Liver (tissue), 9 donors: ENCODE results near the gene DENND4A. TPM values are rescaled to one million over a fixed set of nuclear protein-coding genes. Genes with fewer than 3 reads are reported as not detected.

Experiments used
- DNase-seq: peaks from one replicate; pipeline ENCODE4 v3.0.0-alpha.2; 2017; ENCODE audit warnings: low spot score
- H3K27ac ChIP-seq, 2 donors: one replicate each; pipeline ENCODE4 v1.7.0; 2013; ENCODE audit warnings: inconsistent platforms in 2 of 2, low read length in 2 of 2, control low read depth in 1 of 2, low read depth in 1 of 2, mild to moderate bottlenecking in 1 of 2
- H3K27me3 ChIP-seq, 4 donors: one replicate each; pipeline versions ENCODE4 v1.6.1 to v1.7.0; 2013; ENCODE audit warnings: low read length in 3 of 4, inconsistent platforms in 1 of 4, mild to moderate bottlenecking in 1 of 4, moderate library complexity in 1 of 4; ENCODE audit not compliant: control insufficient read depth in 4 of 4, insufficient read depth in 4 of 4
- H3K36me3 ChIP-seq, 4 donors: one replicate each; pipeline versions ENCODE4 v1.6.1 to v1.7.0; 2013; ENCODE audit warnings: low read length in 3 of 4, mild to moderate bottlenecking in 3 of 4, low read depth in 1 of 4, moderate library complexity in 1 of 4; ENCODE audit not compliant: control insufficient read depth in 4 of 4, insufficient read depth in 3 of 4
- H3K4me1 ChIP-seq, 4 donors: one replicate each; pipeline versions ENCODE4 v1.6.1 to v1.7.0; 2013; ENCODE audit warnings: low read length in 3 of 4, mild to moderate bottlenecking in 3 of 4, moderate library complexity in 1 of 4; ENCODE audit not compliant: control insufficient read depth in 4 of 4, insufficient read depth in 4 of 4
- H3K4me3 ChIP-seq, 3 donors: one replicate each; pipeline versions ENCODE4 v1.6.1 to v1.7.0; 2013; ENCODE audit warnings: low read length in 3 of 3, control low read depth in 1 of 3, low read depth in 1 of 3, mild to moderate bottlenecking in 1 of 3
- H3K9ac ChIP-seq, 2 donors: one replicate each; pipeline ENCODE4 v1.7.0; 2013; ENCODE audit warnings: low read length in 2 of 2, mild to moderate bottlenecking in 2 of 2, moderate library complexity in 2 of 2, control low read depth in 1 of 2, low read depth in 1 of 2
- H3K9me3 ChIP-seq, 4 donors: one replicate each; pipeline versions ENCODE4 v1.6.1 to v1.7.0; 2013; ENCODE audit warnings: low read length in 3 of 4; ENCODE audit not compliant: control insufficient read depth in 4 of 4
- EGR1 ChIP-seq, 2 donors: IDR thresholded peaks; 2 replicates each; pipeline ENCODE4 v1.6.1; 2016 to 2018; ENCODE audit warnings: antibody characterized with exemption in 2 of 2, low read depth in 2 of 2
- FOXA1 ChIP-seq: IDR thresholded peaks from 2 replicates; pipeline ENCODE4 v1.6.1; 2016; ENCODE audit warnings: antibody characterized with exemption
- FOXA2 ChIP-seq: IDR thresholded peaks from 2 replicates; pipeline ENCODE4 v1.6.1; 2016; ENCODE audit warnings: antibody characterized with exemption
- GABPA ChIP-seq, 2 donors: IDR thresholded peaks in 1 of 2; conservative IDR thresholded peaks in 1 of 2; 2 replicates each; pipeline ENCODE4 v1.6.1; 2016; ENCODE audit warnings: antibody characterized with exemption in 2 of 2, mild to moderate bottlenecking in 1 of 2, moderate library complexity in 1 of 2
- HNF4A ChIP-seq, 2 donors: conservative IDR thresholded peaks; 2 replicates each; pipeline ENCODE4 v1.6.1; 2016; ENCODE audit warnings: antibody characterized with exemption in 2 of 2, mild to moderate bottlenecking in 2 of 2
- HNF4G ChIP-seq: IDR thresholded peaks from 2 replicates; pipeline ENCODE4 v1.6.1; 2016; ENCODE audit warnings: antibody characterized with exemption
- JUND ChIP-seq, 2 donors: IDR thresholded peaks; 2 replicates each; pipeline ENCODE4 v1.6.1; 2016; ENCODE audit warnings: antibody characterized with exemption in 2 of 2
- MAX ChIP-seq: IDR thresholded peaks from 2 replicates; pipeline ENCODE4 v1.6.1; 2016; ENCODE audit warnings: antibody characterized with exemption
- NR2F2 ChIP-seq: IDR thresholded peaks from 2 replicates; pipeline ENCODE4 v1.6.1; 2016; ENCODE audit warnings: antibody characterized with exemption
- RAD21 ChIP-seq, 2 donors: IDR thresholded peaks; 2 replicates each; pipeline ENCODE4 v1.6.1; 2016; ENCODE audit warnings: antibody characterized with exemption in 2 of 2, mild to moderate bottlenecking in 2 of 2
- RXRA ChIP-seq, 2 donors: IDR thresholded peaks; 2 replicates each; pipeline ENCODE4 v1.6.1; 2017 to 2018; ENCODE audit warnings: antibody characterized with exemption in 2 of 2, mild to moderate bottlenecking in 1 of 2
- SP1 ChIP-seq: IDR thresholded peaks from 2 replicates; pipeline ENCODE4 v1.6.1; 2018; ENCODE audit warnings: antibody characterized with exemption, mild to moderate bottlenecking
- TAF1 ChIP-seq: conservative IDR thresholded peaks from 2 replicates; pipeline ENCODE4 v1.6.1; 2016; ENCODE audit warnings: antibody characterized with exemption, mild to moderate bottlenecking
- YY1 ChIP-seq: IDR thresholded peaks from 2 replicates; pipeline ENCODE4 v1.6.1; 2016; ENCODE audit warnings: antibody characterized with exemption, mild to moderate bottlenecking
- WGBS: extraction: QIAGEN DNeasy Blood & Tissue Kit; methylation state at CpG from one replicate; pipeline ENCODE4 v1.1.7; 2013; 5-methylcytosine and 5-hydroxymethylcytosine counted together
- polyA plus RNA-seq, 2 donors: library from polyadenylated mRNA; stranded (reverse) in 1 of 2; unstranded in 1 of 2; fragments of 200-250 nt in 1 of 2; fragments of >200 nt in 1 of 2; fragmentation: Nextera tagmentation in 1 of 2; extraction: Ambion mirVana in 1 of 2; gene quantifications; one replicate each; pipeline versions ENCODE4 v1.2.1 to v1.2.3, GENCODE V29; 2013 to 2015
- total RNA-seq, 2 donors: library from RNA; depleted of rRNA; stranded (reverse); fragments of >200 nt; gene quantifications; one replicate each; pipeline ENCODE4 v1.2.3, GENCODE V29; 2014
- TF ChIP-seq, protein P1 (sequence below): IDR thresholded peaks from 2 replicates; pipeline ENCODE4 v1.6.1; 2016; ENCODE audit warnings: antibody characterized with exemption, mild to moderate bottlenecking
- TF ChIP-seq, protein P2 (sequence below): fragments of 150-350 bp; IDR thresholded peaks from 2 replicates; pipeline ENCODE4 v1.5.1; 2017; ENCODE audit warnings: improper control_type of control experiment, low read depth, low read length; ENCODE audit not compliant: missing input control
- TF ChIP-seq, protein P3 (sequence below): IDR thresholded peaks from 2 replicates; pipeline ENCODE4 v1.6.1; 2016; ENCODE audit warnings: antibody characterized with exemption
- TF ChIP-seq, protein P4 (sequence below): IDR thresholded peaks from 2 replicates; pipeline ENCODE4 v1.6.1; 2016; ENCODE audit warnings: antibody characterized with exemption
- donor health status: healthy.
- donor health status: healthy.
- donor health status: healthy.
- donor health status: healthy.
- donor health status: healthy.

Gene DENND4A
- total and polyA plus RNA-seq, 4 donors, result 5.2 to 75.5 (median 23.9) TPM

DNA sequence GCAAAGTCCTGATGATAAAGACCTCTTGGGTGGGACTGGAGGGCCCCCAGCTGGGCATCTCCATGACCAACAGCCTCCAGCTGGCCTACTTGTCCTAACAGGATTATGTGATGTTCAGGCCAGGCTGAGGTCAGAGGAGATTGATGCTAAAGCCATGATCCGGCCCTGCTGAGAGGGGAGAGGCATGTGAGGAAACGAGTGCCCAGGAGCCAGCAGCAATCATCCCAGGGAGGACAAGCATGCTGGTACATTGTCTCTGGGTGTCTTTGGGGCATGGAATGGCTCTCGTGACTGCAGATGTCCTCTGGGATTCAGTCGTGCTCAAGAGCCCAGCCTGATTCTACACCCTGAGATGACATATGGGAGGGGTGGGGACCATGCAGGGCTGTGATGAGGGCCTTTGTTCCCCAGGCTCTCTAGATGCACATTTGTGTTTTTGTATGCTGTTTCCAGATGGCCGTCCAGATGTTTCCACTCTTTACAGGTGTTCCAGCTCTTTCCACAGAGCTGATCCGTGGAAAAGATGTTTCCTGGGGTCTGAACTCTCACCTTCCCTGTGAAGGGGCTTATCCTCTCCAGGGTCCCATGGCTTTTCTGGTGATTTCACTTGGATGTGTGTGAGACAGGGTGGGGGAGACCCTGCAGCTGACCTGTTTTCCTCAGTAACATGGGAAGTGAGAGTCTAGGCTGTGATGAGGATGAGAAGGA is 150.2 kb downstream of the DENND4A start:
- TF ChIP-seq, protein P1, sequence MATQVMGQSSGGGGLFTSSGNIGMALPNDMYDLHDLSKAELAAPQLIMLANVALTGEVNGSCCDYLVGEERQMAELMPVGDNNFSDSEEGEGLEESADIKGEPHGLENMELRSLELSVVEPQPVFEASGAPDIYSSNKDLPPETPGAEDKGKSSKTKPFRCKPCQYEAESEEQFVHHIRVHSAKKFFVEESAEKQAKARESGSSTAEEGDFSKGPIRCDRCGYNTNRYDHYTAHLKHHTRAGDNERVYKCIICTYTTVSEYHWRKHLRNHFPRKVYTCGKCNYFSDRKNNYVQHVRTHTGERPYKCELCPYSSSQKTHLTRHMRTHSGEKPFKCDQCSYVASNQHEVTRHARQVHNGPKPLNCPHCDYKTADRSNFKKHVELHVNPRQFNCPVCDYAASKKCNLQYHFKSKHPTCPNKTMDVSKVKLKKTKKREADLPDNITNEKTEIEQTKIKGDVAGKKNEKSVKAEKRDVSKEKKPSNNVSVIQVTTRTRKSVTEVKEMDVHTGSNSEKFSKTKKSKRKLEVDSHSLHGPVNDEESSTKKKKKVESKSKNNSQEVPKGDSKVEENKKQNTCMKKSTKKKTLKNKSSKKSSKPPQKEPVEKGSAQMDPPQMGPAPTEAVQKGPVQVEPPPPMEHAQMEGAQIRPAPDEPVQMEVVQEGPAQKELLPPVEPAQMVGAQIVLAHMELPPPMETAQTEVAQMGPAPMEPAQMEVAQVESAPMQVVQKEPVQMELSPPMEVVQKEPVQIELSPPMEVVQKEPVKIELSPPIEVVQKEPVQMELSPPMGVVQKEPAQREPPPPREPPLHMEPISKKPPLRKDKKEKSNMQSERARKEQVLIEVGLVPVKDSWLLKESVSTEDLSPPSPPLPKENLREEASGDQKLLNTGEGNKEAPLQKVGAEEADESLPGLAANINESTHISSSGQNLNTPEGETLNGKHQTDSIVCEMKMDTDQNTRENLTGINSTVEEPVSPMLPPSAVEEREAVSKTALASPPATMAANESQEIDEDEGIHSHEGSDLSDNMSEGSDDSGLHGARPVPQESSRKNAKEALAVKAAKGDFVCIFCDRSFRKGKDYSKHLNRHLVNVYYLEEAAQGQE, result no peak
- TF ChIP-seq SP1 (no peak), MAX (no peak), FOXA2 (no peak), RAD21 (IDR thresholded peaks at IDR 0.05) (no peak), YY1 (no peak), GABPA (IDR thresholded peaks at IDR 0.05 in 1 of 2, conservative IDR thresholded peaks at IDR 0.05 in 1 of 2) (no peak), RXRA (IDR thresholded peaks at IDR 0.05) (no peak)
- TF ChIP-seq, protein P2, sequence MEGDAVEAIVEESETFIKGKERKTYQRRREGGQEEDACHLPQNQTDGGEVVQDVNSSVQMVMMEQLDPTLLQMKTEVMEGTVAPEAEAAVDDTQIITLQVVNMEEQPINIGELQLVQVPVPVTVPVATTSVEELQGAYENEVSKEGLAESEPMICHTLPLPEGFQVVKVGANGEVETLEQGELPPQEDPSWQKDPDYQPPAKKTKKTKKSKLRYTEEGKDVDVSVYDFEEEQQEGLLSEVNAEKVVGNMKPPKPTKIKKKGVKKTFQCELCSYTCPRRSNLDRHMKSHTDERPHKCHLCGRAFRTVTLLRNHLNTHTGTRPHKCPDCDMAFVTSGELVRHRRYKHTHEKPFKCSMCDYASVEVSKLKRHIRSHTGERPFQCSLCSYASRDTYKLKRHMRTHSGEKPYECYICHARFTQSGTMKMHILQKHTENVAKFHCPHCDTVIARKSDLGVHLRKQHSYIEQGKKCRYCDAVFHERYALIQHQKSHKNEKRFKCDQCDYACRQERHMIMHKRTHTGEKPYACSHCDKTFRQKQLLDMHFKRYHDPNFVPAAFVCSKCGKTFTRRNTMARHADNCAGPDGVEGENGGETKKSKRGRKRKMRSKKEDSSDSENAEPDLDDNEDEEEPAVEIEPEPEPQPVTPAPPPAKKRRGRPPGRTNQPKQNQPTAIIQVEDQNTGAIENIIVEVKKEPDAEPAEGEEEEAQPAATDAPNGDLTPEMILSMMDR, result no peak
- TF ChIP-seq, protein P3, sequence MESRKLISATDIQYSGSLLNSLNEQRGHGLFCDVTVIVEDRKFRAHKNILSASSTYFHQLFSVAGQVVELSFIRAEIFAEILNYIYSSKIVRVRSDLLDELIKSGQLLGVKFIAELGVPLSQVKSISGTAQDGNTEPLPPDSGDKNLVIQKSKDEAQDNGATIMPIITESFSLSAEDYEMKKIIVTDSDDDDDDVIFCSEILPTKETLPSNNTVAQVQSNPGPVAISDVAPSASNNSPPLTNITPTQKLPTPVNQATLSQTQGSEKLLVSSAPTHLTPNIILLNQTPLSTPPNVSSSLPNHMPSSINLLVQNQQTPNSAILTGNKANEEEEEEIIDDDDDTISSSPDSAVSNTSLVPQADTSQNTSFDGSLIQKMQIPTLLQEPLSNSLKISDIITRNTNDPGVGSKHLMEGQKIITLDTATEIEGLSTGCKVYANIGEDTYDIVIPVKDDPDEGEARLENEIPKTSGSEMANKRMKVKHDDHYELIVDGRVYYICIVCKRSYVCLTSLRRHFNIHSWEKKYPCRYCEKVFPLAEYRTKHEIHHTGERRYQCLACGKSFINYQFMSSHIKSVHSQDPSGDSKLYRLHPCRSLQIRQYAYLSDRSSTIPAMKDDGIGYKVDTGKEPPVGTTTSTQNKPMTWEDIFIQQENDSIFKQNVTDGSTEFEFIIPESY, result no peak
- DNase-seq, result no peak
- Histone ChIP-seq H3K4me1 (no peaks in the 10 kb centered on the region), H3K9ac (no peak overlapping the region), H3K4me3 (no peak overlapping the region), H3K36me3 (no peaks in the 10 kb centered on the region), H3K27me3 (no peaks in the 10 kb centered on the region), H3K9me3 (no peaks in the 10 kb centered on the region), H3K27ac (no peak overlapping the region)
- WGBS, result 82% methylated on average over 6 of the region's 6 CpGs

DNA sequence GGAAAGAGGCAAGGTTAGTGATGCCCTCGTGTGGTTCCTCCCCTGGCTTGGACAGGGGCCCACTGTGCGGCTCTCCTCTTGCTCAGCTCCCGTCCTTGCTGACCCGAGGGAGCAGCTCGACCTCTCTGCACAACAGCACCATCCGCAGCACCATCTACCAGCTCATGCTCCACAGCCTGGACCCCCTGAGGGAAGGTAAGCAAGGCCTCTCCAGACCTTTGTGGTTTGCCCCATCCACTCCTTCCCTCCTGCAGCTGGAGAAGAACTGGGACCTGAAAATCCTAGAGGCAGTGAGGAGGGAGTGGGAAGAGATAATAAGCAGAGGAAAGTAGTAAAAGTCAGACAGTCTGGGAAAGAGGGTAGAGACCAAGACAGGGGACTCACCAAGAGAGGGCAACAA is 152.6 kb downstream of the DENND4A start:
- no peak for DNase-seq
- no peaks in the 10 kb centered on the region for H3K4me1 ChIP-seq
- no peaks in the 10 kb centered on the region for H3K27me3 ChIP-seq
- no peaks in the 10 kb centered on the region for H3K9me3 ChIP-seq
- no peaks in the 10 kb centered on the region for H3K36me3 ChIP-seq
- H3K9ac ChIP-seq, result no peak overlapping the region
- 93% methylated on average over 6 of the region's 6 CpGs for WGBS
- no peak overlapping the region for H3K27ac ChIP-seq
- H3K4me3 ChIP-seq, result no peak overlapping the region
- TF ChIP-seq YY1 (no peak), JUND (IDR thresholded peaks at IDR 0.05) (no peak), RXRA (IDR thresholded peaks at IDR 0.05) (no peak), EGR1 (IDR thresholded peaks at IDR 0.05; ENCODE audit: low read depth in 2 of 2) (no peak), HNF4A (conservative IDR thresholded peaks at IDR 0.05) (no peak), NR2F2 (no peak), SP1 (no peak), FOXA1 (no peak), TAF1 (no peak), FOXA2 (no peak), HNF4G (no peak), RAD21 (IDR thresholded peaks at IDR 0.05) (no peak)
- TF ChIP-seq, protein P2, result no peak
- TF ChIP-seq, protein P1, result no peak
- TF ChIP-seq, protein P4, sequence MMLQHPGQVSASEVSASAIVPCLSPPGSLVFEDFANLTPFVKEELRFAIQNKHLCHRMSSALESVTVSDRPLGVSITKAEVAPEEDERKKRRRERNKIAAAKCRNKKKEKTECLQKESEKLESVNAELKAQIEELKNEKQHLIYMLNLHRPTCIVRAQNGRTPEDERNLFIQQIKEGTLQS, result no peak
